ENCODE data around the gene EPS8L3. TPM values are rescaled to one million over a fixed set of nuclear protein-coding genes. Genes with fewer than 3 reads are reported as not detected.
"Not testable (repeated sequence)": the region's sequence is repeated elsewhere in the genome, so short reads cannot be mapped to it uniquely, and the experiment has no call there.

EPS8L3 gene
- total RNA-seq, 1 experiment from 2014 or later = not detected

DNA sequence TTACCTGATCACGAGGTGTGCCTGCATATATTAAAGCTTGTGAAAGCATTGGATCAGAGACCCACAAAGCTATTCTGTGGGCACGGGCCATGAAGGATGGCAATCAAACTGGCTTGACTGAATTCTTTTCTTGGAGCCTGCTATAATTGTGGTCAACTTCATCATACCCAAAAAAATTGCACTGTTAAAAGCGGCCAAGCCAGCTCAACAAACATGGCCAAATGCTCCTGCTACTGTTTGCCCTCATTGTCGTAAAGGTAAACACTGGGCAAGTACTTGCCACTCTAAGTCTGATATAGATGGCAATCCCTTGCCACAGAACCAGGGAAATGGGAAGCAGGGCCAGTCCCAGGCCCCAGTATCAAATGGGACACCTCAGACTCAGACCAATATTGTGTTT lies 58.3 kb downstream of the EPS8L3 start:
- ChIA-PET CTCF (no interaction called here), POLR2A (ENCODE audit: low non-redundant PET) (no interaction called here)
- Histone ChIP-seq H3K4me1 (ENCODE audit: insufficient read depth, low read length, poor library complexity, severe bottlenecking) (peaks cover 6% of the 10 kb centered on the region), H3K4me3 (ENCODE audit: low read depth, low read length, poor library complexity, severe bottlenecking) (no peak overlapping the region), H3K36me3 (ENCODE audit: insufficient read depth, low read length, poor library complexity, severe bottlenecking) (no peaks in the 10 kb centered on the region), H3K27me3 (replicated peaks; ENCODE audit: insufficient read depth, low read depth, low read length, poor library complexity) (no peaks in the 10 kb centered on the region), H3K27ac (ENCODE audit: low read depth, low read length, poor library complexity, severe bottlenecking) (no peak overlapping the region), H3K9me3 (ENCODE audit: low read depth, low read length, poor library complexity, severe bottlenecking) (no peaks in the 10 kb centered on the region)
- no TSS peak for BruUV-seq (replicated peaks)
- intact Hi-C loops (cut with micrococcal nuclease; ENCODE audit: unreplicated experiment) = no loop called here
- TF ChIP-seq, protein P1, sequence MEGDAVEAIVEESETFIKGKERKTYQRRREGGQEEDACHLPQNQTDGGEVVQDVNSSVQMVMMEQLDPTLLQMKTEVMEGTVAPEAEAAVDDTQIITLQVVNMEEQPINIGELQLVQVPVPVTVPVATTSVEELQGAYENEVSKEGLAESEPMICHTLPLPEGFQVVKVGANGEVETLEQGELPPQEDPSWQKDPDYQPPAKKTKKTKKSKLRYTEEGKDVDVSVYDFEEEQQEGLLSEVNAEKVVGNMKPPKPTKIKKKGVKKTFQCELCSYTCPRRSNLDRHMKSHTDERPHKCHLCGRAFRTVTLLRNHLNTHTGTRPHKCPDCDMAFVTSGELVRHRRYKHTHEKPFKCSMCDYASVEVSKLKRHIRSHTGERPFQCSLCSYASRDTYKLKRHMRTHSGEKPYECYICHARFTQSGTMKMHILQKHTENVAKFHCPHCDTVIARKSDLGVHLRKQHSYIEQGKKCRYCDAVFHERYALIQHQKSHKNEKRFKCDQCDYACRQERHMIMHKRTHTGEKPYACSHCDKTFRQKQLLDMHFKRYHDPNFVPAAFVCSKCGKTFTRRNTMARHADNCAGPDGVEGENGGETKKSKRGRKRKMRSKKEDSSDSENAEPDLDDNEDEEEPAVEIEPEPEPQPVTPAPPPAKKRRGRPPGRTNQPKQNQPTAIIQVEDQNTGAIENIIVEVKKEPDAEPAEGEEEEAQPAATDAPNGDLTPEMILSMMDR (conservative IDR thresholded peaks at IDR 0.05; ENCODE audit: low read depth, low read length) = no peak
- no peak for TF ChIP-seq EZH2 (IDR thresholded peaks at IDR 0.05; ENCODE audit: borderline replicate concordance, low read depth, low read length, poor library complexity, severe bottlenecking)
- no peak for DNase-seq (ENCODE audit: low spot score)

DNA sequence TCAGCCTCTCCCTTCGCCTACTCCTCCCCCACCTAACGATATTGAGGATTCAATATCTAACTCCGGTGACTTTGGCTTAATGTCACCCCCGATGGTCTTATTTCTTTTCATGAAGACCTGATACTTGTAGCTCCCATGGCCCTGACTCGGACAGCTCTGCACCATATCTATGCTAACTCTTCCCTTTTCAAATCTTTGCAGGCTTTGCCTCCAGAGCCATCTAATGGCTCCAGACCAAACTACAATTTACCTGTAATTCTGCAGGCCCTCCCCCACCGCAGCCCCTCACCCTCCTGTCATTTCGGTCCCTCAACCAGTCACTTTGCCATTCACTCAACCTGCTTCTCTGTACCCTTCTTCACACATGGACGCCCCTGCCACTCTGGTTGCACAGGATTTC lies 59.5 kb downstream of the EPS8L3 start:
- Histone ChIP-seq H3K27ac (ENCODE audit: low read depth, low read length, poor library complexity, severe bottlenecking) (no peak overlapping the region), H3K4me1 (ENCODE audit: insufficient read depth, low read length, poor library complexity, severe bottlenecking) (peaks cover 6% of the 10 kb centered on the region), H3K27me3 (replicated peaks; ENCODE audit: insufficient read depth, low read depth, low read length, poor library complexity) (no peaks in the 10 kb centered on the region), H3K9me3 (ENCODE audit: low read depth, low read length, poor library complexity, severe bottlenecking) (no peaks in the 10 kb centered on the region), H3K36me3 (ENCODE audit: insufficient read depth, low read length, poor library complexity, severe bottlenecking) (no peaks in the 10 kb centered on the region), H3K4me3 (ENCODE audit: low read depth, low read length, poor library complexity, severe bottlenecking) (no peak overlapping the region)
- no peak for TF ChIP-seq EZH2 (IDR thresholded peaks at IDR 0.05; ENCODE audit: borderline replicate concordance, low read depth, low read length, poor library complexity, severe bottlenecking)
- TF ChIP-seq, protein P1 (conservative IDR thresholded peaks at IDR 0.05; ENCODE audit: low read depth, low read length) = no peak
- DNase-seq (ENCODE audit: low spot score) = no peak
- CTCF ChIA-PET = interaction anchor here (0.6 kb wide), 1 partner anchor 74 kb away, joined by 3 read pairs; no protein-coding TSS in a partner anchor
- BruUV-seq (replicated peaks) = no TSS peak
- intact Hi-C loops (cut with micrococcal nuclease; ENCODE audit: unreplicated experiment) = no loop called here
- POLR2A ChIA-PET (ENCODE audit: low non-redundant PET) = no interaction called here

DNA sequence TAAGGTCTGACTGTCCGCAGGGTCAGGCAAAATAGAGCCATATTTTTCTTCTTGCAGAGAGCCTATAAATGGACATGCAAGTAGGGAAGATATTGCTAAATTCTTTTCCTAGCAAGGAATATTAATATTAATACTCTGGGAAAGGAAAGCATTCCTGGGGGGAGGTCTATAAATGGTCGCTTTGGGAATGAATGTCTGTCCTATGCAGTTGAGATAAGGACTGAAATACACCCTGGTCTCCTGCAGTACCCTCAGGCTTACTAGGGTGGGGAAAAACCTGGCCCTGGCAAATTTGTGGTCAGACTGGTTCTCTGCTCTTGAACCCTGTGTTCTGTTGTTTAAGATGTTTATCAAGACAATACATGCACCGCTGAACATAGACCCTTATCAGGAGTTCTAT lies 60.8 kb downstream of the EPS8L3 start:
- CTCF ChIA-PET; BruUV-seq (replicated peaks); intact Hi-C loops (cut with micrococcal nuclease; ENCODE audit: unreplicated experiment); POLR2A ChIA-PET (ENCODE audit: low non-redundant PET); H3K4me3 ChIP-seq (ENCODE audit: low read depth, low read length, poor library complexity, severe bottlenecking); H3K4me1 ChIP-seq (ENCODE audit: insufficient read depth, low read length, poor library complexity, severe bottlenecking); H3K27me3 ChIP-seq (replicated peaks; ENCODE audit: insufficient read depth, low read depth, low read length, poor library complexity); DNase-seq (ENCODE audit: low spot score); H3K36me3 ChIP-seq (ENCODE audit: insufficient read depth, low read length, poor library complexity, severe bottlenecking); H3K9me3 ChIP-seq (ENCODE audit: low read depth, low read length, poor library complexity, severe bottlenecking); H3K27ac ChIP-seq (ENCODE audit: low read depth, low read length, poor library complexity, severe bottlenecking): not testable (repeated sequence)

Other genes with a start within 250 kb of the EPS8L3 start
- not detected in 2 replicates for gene GPR61, start 224.1 kb downstream of the EPS8L3 start, total RNA-seq (2021)
- 11.1 and 12.8 TPM in 2 replicates for gene GNAI3, start 215.3 kb downstream of the EPS8L3 start, total RNA-seq (2021)
- gene GNAT2, start 144.3 kb downstream of the EPS8L3 start, total RNA-seq (2021) = not detected in 2 replicates
- gene AMPD2, start 144.1 kb downstream of the EPS8L3 start, total RNA-seq (2021) = 119 and 132 TPM in 2 replicates
- 173 and 188 TPM in 2 replicates for gene GSTM4, start 107.8 kb downstream of the EPS8L3 start, total RNA-seq (2021)
- gene GSTM2, start 95.9 kb downstream of the EPS8L3 start, total RNA-seq (2021) = 47.3 and 62.2 TPM in 2 replicates
- 166 TPM in 2 replicates for gene GSTM1, start 76.1 kb downstream of the EPS8L3 start, total RNA-seq (2021)
- gene GSTM5, start 51.7 kb downstream of the EPS8L3 start, total RNA-seq (2021) = 0.13 and 0.43 TPM in 2 replicates
- gene GSTM3, start 22.9 kb downstream of the EPS8L3 start, total RNA-seq (2021) = 72.2 and 73.4 TPM in 2 replicates
- gene CSF1, start 146.9 kb upstream of the EPS8L3 start, total RNA-seq (2021) = 4.9 and 7.2 TPM in 2 replicates
- 89.6 and 107 TPM in 2 replicates for gene AHCYL1, start 220.8 kb upstream of the EPS8L3 start, total RNA-seq (2021)

All from A673 (cell line).